Fibroblast of gingiva (primary cell): ENCODE measurements around the gene SPON2.

Experiments
- DNase-seq: peaks from one replicate; pipeline ENCODE4 v3.0.0-alpha.2; 2011; ENCODE audit warnings: low read depth

Gene SPON2

GRCh38 chr4:1172228-1172851 lies at the start of gene SPON2:
SPON2 (minus strand) TSS chr4:1172583.
- DNase-seq = peak; percentile 24

DNA sequence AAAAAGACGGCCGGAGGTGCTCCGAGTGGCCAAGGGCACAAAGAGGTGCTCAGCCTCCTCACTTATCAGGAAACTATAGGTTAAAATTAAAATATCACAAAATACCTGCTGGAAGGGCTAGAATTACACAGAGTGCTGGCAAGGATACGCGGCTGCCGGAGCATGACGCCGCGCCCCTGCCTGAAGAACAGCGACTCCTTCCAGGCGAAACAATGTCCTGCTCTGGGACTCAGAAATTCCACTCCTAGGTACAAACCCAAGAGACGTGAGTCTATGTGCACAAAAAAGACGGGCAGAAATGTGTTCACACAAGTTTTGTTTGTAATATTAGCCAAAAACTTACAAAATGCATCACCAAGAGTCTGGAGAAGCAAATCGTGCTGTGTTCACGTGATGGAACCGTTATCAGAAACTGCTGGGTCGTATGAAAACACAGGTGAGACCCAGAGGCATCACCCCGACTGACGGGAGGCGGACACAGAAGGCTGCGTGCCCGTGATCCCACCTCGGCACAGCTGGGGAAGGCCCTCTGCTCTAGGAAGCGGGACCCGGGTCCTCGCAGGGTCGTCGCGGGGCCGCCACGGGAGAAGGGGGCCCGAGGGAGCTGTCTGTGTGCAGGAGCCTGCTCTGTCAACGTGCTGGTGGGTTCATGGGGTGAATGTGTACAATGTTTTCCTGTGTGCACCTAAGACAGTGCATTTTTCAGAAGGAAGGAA lies 48.9 kb upstream of the SPON2 start:
- no peak for DNase-seq

- DNase-seq = no peak
These were observed 48.2 kb upstream of the SPON2 start for GRCh38 chr4:1220566-1220965.

DNA sequence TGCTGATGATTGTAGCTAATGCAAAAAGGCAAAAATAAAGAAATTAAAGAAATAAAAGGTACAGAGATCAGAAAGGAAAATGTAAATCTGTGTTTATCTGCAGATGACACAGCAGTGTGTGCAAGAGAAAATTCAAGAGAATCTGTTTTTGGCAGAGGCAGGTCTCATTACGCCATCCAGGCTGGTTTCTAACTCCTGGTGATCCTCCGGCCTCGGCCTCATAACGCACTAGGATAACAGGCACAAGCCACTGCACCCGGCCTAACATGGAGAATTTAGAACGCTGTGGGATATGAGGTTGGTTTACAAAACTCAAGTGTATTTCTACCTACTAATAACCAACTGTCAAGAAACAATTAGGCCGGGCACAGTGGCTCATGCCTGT lies 47.2 kb upstream of the SPON2 start:
- DNase-seq = peak; percentile 55

DNA sequence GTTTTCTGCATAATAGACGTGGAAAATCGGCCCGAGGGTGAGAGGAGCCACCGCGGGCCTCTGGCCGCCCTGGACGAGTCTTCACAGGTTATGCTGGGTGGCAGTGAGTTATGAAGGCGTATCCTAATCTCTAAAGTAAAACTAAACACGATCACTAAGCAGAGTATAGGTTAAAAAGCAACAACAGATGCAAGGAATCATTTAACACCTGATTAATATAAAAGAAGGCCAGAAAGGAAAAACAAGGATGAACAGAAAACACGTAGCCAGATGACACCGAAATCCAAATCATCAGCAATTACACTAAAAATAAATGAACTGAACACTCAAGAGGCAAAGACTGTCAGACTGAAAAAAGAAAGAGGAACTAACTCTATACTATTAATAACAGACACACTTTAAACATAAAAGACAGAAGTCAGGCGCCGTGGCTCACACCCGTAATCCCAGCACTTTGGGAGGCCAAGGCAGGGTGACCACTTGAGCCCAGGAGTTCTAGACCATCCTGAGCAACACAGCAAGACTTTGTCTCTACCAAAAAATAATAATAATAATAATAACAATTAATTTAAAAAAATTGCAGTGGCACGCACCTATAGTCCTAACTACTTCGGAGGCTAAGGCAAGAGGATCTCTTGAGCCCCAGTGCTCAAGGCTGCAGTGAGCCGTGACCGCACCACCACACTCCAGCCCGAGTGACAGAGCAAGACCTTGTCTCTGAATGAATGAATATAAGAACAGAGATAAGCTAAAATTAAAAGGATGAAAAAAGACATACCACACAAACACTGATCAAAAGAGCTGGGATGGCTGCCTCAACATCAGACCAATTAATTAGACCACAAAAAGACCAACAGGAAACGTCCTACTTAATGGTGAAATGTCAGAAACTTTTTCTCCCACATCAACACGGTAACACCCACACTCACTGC lies 46.5 kb upstream of the SPON2 start:
- no peak for DNase-seq

DNA sequence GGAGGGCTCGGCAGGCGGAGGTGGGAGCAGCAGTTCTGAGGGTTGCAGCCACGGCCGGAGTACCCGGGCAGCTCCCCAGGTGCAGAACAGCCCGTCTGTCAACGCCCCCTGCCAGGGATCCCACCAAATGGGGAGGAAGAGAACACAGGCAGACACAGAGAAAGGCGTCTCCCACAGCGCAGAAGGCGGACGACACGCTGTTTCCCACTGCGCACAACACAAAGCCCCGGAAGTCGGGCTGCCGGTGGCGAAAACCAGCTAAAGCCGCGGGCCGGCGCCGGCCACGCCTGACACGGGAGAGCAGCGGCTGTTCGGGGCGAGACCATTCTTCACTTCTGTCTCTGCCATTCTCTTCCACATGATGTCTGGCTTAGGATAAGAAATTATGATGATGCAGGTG lies 45.0 kb upstream of the SPON2 start:
- DNase-seq = no peak

GRCh38 chr4:1216869-1217294 lies 44.5 kb upstream of the SPON2 start:
- DNase-seq = no peak

- no peak for DNase-seq
These were observed 43.8 kb upstream of the SPON2 start for GRCh38 chr4:1216076-1216614.

GRCh38 chr4:1215141-1216075 lies 43.0 kb upstream of the SPON2 start:
- no peak for DNase-seq

- no peak for DNase-seq
These were observed 42.0 kb upstream of the SPON2 start for GRCh38 chr4:1214101-1215095.

DNA sequence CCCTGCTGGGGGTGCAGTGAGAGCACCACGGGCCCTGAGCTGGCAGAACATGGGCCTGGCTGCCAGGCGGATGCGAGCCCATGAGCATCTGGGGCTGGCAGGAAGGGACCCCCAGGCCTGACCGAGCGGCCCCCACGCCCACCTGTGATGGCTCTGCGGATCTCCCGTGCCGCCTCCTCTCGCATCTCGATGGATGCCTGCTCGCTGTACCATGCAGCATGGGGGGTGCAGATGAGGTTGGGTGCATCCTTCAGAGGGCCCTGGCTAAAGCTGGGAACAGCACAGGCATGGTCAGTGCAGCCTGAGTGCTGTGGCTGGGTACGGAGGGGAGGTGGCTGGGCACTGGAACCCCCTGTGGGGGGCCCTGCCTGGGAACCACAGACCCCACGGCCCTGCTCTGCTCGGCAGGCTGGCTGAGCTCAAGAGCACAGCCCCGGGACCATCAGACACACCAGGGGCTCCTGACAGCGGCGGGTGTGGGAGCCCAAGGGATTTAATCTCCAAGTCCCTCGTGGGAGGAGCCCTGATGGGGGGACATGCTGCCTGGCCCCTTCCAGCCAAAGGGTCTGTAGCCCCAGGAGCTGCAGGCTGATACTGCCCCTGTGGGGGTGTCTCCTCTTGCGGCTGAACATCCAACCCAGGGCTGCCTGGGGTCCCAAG lies 41.1 kb upstream of the SPON2 start:
- no peak for DNase-seq

DNA sequence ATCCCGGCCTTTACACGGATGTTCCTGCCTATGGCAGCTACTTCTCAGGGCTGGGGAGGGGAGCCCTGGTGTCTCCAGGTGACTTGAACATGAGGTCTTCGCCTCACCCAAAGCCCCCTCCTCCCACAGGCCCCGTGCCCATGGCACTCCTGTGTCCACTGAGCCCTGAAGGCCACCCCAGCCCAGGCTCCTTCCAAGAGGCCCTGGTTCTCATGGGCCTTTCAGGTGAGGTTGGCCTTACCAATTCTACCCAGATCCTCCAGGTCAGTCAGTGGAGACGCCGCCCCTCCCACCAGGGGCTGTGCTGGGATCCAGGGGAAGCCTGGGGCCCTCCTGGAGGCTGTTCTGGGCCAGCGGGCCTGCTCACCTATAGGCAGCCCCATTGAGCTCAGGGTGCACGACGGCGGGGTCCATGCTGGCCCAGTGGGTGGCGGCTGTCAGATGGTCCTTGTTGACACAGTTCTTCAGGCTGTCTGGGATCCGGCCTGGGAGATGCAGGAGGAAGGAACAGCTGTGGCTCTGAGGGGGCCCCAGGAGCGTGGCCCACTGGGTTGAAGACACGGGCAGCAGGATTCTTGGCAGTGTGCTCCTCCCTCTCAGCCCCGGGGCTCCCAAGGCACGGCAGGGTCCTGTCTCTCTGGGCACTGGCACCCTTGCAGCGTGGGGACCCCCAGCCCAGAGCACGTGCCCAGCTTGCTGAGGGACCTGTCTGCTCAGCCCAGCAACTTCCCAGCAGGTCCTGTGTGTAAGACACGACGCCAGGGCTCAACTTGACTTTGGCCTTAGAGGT lies 40.4 kb upstream of the SPON2 start:
- DNase-seq = no peak

- no peak for DNase-seq
These were observed 39.6 kb upstream of the SPON2 start for GRCh38 chr4:1211891-1212545.

DNA sequence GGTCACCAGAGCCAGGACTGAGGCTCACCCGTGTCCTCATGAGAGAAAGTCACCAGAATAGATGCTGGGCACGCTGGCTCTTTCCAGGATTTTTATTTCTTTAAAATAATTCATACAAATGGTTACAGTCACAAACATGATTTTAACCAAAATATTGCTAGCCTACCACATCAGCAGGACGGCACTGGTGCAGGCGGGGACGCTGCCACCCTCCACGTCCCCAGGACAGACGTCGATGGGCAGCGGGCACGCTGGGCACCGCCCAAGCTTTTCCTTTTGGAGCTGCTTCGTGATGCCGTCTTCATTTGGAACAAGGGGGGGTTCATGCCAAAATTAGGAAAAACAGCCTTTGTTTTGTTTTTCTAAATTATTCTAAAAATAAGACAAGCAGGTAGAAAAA lies 39.0 kb upstream of the SPON2 start:
- no peak for DNase-seq

DNA sequence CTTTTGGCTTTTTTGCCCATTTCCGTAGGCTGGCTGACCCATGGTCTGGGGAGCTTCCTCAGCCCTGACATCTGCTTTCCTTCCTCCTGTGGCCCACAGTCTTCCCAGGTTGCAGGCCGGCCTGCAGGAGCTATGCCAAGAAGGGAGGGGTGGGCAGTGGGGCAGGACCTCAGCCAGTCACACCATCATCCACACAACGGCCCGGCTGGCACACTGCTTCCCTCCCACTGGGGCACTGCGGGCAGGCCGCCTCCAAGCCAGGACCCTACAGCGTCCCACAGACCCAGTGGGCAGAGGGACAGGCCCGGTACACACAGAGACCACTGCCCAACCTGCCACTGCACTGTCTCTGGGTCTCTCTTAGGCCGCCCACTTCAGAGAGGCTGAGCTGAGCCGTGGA lies 38.6 kb upstream of the SPON2 start:
- DNase-seq = no peak

- no peak for DNase-seq
These were observed 38.0 kb upstream of the SPON2 start for GRCh38 chr4:1210241-1210841.

DNA sequence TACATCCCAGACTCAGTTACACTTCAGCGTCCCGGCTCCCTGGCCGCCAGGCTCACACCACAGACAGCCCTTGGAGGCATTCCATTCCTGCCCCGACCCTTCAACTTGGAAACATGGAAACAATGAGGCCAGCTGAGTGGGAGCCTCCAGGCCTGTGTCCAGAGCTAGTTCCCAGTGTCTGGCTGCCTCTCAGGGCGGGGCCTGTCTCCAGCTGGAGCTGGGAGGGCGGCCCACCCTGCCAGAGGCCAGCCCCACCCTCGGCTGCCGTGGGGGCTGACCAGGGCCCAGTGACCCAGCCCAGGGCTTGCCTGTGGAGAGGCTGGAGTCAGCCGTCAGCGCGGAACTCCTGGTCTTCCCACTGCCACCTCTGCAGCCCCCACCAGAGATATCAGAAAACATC lies 37.4 kb upstream of the SPON2 start:
- peak; percentile 68 for DNase-seq
